H1 (cell line): Measurements from ENCODE around the gene FMN2. TPM values are rescaled to one million over a fixed set of nuclear protein-coding genes. Genes with fewer than 3 reads are reported as not detected.

Source experiments
- CTCF ChIA-PET: fragments of 300-600 bp; sonication (Branson Sonifier 250); formaldehyde crosslinking; loops from one replicate; lab custom pipeline; 2021; ENCODE audit not compliant: partially characterized antibody; lab: Charles Lee
- POLR2A ChIA-PET: fragments of 300-600 bp; sonication (Branson Sonifier 250); formaldehyde crosslinking; loops from one replicate; lab custom pipeline; 2021; ENCODE audit warnings: inconsistent platforms; ENCODE audit not compliant: partially characterized antibody; lab: Charles Lee
- DNase-seq, 2 experiments: peaks; one replicate each; pipeline versions ENCODE4 v3.0.0 to v3.0.0-alpha.2; 2010 to 2022; ENCODE audit warnings: low spot score in 2 of 2, low read depth in 1 of 2, mixed read lengths in 1 of 2
- FAIRE-seq: peaks from 2 replicates; lab custom pipeline; 2011; peaks lifted over from hg19 to GRCh38; lab: Jason Lieb, UNC
- H2AFZ ChIP-seq: 2 replicates; pipeline ENCODE4 v1.8.1; 2012; ENCODE audit warnings: low read length, inconsistent platforms
- H2AK5ac ChIP-seq: 2 replicates; pipeline ENCODE4 v1.6.1; 2013; ENCODE audit warnings: low read depth, low read length
- H2BK120ac ChIP-seq: replicated peaks from 2 replicates; pipeline ENCODE3; 2013; ENCODE audit warnings: low read depth, low read length, inconsistent platforms
- H2BK12ac ChIP-seq: 2 replicates; pipeline ENCODE4 v1.6.1; 2013; ENCODE audit warnings: low read depth, low read length
- H2BK15ac ChIP-seq: 2 replicates; pipeline ENCODE4 v1.6.1; 2013; ENCODE audit warnings: low read length
- H2BK20ac ChIP-seq: 2 replicates; pipeline ENCODE4 v1.6.1; 2013; ENCODE audit warnings: low read length
- H2BK5ac ChIP-seq: 2 replicates; pipeline ENCODE4 v1.6.1; 2013; ENCODE audit warnings: low read depth, low read length
- H3K14ac ChIP-seq: 2 replicates; pipeline ENCODE4 v1.6.1; 2013; ENCODE audit warnings: inconsistent platforms; ENCODE audit not compliant: insufficient read length
- H3K18ac ChIP-seq: 2 replicates; pipeline ENCODE4 v1.6.1; 2013; ENCODE audit warnings: low read length; ENCODE audit errors: extremely low read depth
- H3K23ac ChIP-seq: 2 replicates; pipeline ENCODE4 v1.6.1; 2013; ENCODE audit warnings: inconsistent platforms; ENCODE audit not compliant: insufficient read length
- H3K23me2 ChIP-seq: 2 replicates; pipeline ENCODE4 v1.6.1; 2013; ENCODE audit warnings: low read depth, low read length
- H3K27ac ChIP-seq: 2 replicates; pipeline ENCODE4 v1.6.1; 2011; ENCODE audit warnings: low read depth, low read length, inconsistent platforms
- H3K27me3 ChIP-seq, 4 experiments: replicated peaks in 1 of 4; 1 replicate in 1 of 4; 2 replicates in 3 of 4; pipeline versions ENCODE4 v1.6.1 to v1.8.1; 2011 to 2013; ENCODE audit warnings: low read length in 3 of 4, mild to moderate bottlenecking in 3 of 4, inconsistent platforms in 2 of 4, mixed read lengths in 2 of 4, moderate library complexity in 1 of 4; ENCODE audit not compliant: control insufficient read depth in 3 of 4, insufficient read depth in 3 of 4; ENCODE audit errors: extremely low read depth in 1 of 4
- H3K36me3 ChIP-seq, 4 experiments: 2 replicates each; pipeline versions ENCODE4 v1.6.1 to v1.8.1; 2011 to 2013; ENCODE audit warnings: mild to moderate bottlenecking in 4 of 4, low read length in 3 of 4, moderate library complexity in 2 of 4, control low read depth in 1 of 4, inconsistent platforms in 1 of 4; ENCODE audit not compliant: insufficient read depth in 4 of 4, control insufficient read depth in 2 of 4
- H3K4ac ChIP-seq: replicated peaks from 2 replicates; pipeline ENCODE3; 2013; ENCODE audit warnings: low read length, low read depth, mixed read lengths, inconsistent platforms; ENCODE audit not compliant: insufficient read length
- H3K4me1 ChIP-seq, 4 experiments: replicated peaks in 1 of 4; 1 replicate in 1 of 4; 2 replicates in 3 of 4; pipeline versions ENCODE4 v1.6.1 to v1.8.1; 2011 to 2013; ENCODE audit warnings: low read length in 3 of 4, inconsistent platforms in 2 of 4, mixed read lengths in 1 of 4; ENCODE audit not compliant: insufficient read depth in 4 of 4, control insufficient read depth in 3 of 4
- H3K4me2 ChIP-seq, 2 experiments: 2 replicates each; pipeline versions ENCODE4 v1.6.1 to v1.8.1; 2011 to 2013; ENCODE audit warnings: low read depth in 2 of 2, low read length in 2 of 2, control low read depth in 1 of 2, inconsistent platforms in 1 of 2, mild to moderate bottlenecking in 1 of 2; ENCODE audit not compliant: insufficient read depth in 1 of 2
- H3K4me3 ChIP-seq, 4 experiments: fragments of 200-600, 300-600 bp in 1 of 4; sonication (generic), shearing (Covaris generic), sonication (Bioruptor Twin) in 1 of 4; 2 replicates each; pipeline versions ENCODE4 v1.5.1 to v1.8.1; 2011 to 2016; ENCODE audit warnings: low read length in 4 of 4, low read depth in 3 of 4, control low read depth in 2 of 4, inconsistent platforms in 2 of 4, mild to moderate bottlenecking in 2 of 4, mixed read lengths in 1 of 4, moderate library complexity in 1 of 4; ENCODE audit not compliant: insufficient read depth in 2 of 4; ENCODE audit errors: extremely low read depth in 1 of 4
- H3K56ac ChIP-seq: replicated peaks from 2 replicates; pipeline ENCODE3; 2013; ENCODE audit warnings: low read depth, mild to moderate bottlenecking, mixed read lengths, low read length, inconsistent platforms; ENCODE audit not compliant: insufficient read length
- H3K79me1 ChIP-seq: 2 replicates; pipeline ENCODE4 v1.6.1; 2013; ENCODE audit warnings: low read depth, low read length, control low read depth
- H3K79me2 ChIP-seq, 2 experiments: 2 replicates each; pipeline versions ENCODE4 v1.6.1 to v1.8.1; 2012 to 2013; ENCODE audit warnings: low read length in 2 of 2, mild to moderate bottlenecking in 2 of 2, inconsistent platforms in 1 of 2; ENCODE audit not compliant: insufficient read depth in 2 of 2, control insufficient read depth in 1 of 2
- H3K9ac ChIP-seq, 4 experiments: replicated peaks in 1 of 4; 1 replicate in 1 of 4; 2 replicates in 3 of 4; pipeline versions ENCODE4 v1.6.1 to v1.8.1; 2011 to 2013; ENCODE audit warnings: low read depth in 3 of 4, low read length in 3 of 4, control low read depth in 2 of 4, mild to moderate bottlenecking in 2 of 4, moderate library complexity in 2 of 4, inconsistent platforms in 1 of 4; ENCODE audit errors: extremely low read depth in 1 of 4
- H3K9me3 ChIP-seq, 2 experiments: 2 replicates each; pipeline versions ENCODE4 v1.6.1 to v1.8.1; 2012 to 2013; ENCODE audit warnings: mild to moderate bottlenecking in 2 of 2, moderate library complexity in 2 of 2, control low read depth in 1 of 2, inconsistent platforms in 1 of 2, low read depth in 1 of 2, low read length in 1 of 2, mixed read lengths in 1 of 2; ENCODE audit not compliant: insufficient read depth in 2 of 2
- H4K20me1 ChIP-seq, 2 experiments: replicated peaks in 1 of 2; 2 replicates each; pipeline versions ENCODE3 to v1.8.1; 2011 to 2013; ENCODE audit warnings: inconsistent platforms in 2 of 2, low read length in 2 of 2, mild to moderate bottlenecking in 1 of 2; ENCODE audit not compliant: insufficient read depth in 2 of 2, control insufficient read depth in 1 of 2
- H4K5ac ChIP-seq: 2 replicates; pipeline ENCODE4 v1.6.1; 2013; ENCODE audit warnings: low read length, low read depth, mixed read lengths, inconsistent platforms; ENCODE audit not compliant: insufficient read length
- H4K8ac ChIP-seq: 2 replicates; pipeline ENCODE4 v1.8.0; 2013; ENCODE audit warnings: mild to moderate bottlenecking, moderate library complexity, low read length, inconsistent platforms; ENCODE audit not compliant: insufficient read depth; ENCODE audit errors: extremely low read depth
- H4K91ac ChIP-seq: replicated peaks from 2 replicates; pipeline ENCODE3; 2013; ENCODE audit warnings: low read length, mixed read lengths, inconsistent platforms; ENCODE audit not compliant: insufficient read length
- BACH1 ChIP-seq: IDR thresholded peaks from 2 replicates; pipeline ENCODE4 v1.6.1; 2012; ENCODE audit warnings: low read length, improper control_type of control experiment
- BRCA1 ChIP-seq: IDR thresholded peaks from 2 replicates; pipeline ENCODE4 v1.6.1; 2012; ENCODE audit warnings: low read depth, low read length, improper control_type of control experiment
- CBX8 ChIP-seq: fragments of 300-800, 300-1000 bp; sonication (generic); IDR thresholded peaks from 2 replicates; pipeline ENCODE4 v1.7.1; 2016; ENCODE audit warnings: low read depth, low read length, borderline replicate concordance
- CREB1 ChIP-seq: IDR thresholded peaks from 2 replicates; pipeline ENCODE4 v1.6.1; 2012; ENCODE audit warnings: inconsistent platforms
- HDAC6 ChIP-seq: IDR thresholded peaks from one replicate; pipeline ENCODE4 v1.7.1; 2012; ENCODE audit warnings: low read depth, mild to moderate bottlenecking, inconsistent platforms, low read length, moderate library complexity
- KDM1A ChIP-seq: fragments of 200-600, 300-600 bp; sonication (generic); IDR thresholded peaks from 2 replicates; pipeline ENCODE4 v1.7.1; 2016; ENCODE audit warnings: mild to moderate bottlenecking, low read length, borderline replicate concordance
- RAD21 ChIP-seq, 2 experiments: IDR thresholded peaks in 1 of 2; conservative IDR thresholded peaks in 1 of 2; 2 replicates each; pipeline ENCODE4 v1.6.1; 2011; ENCODE audit warnings: low read depth in 2 of 2, low read length in 2 of 2, improper control_type of control experiment in 1 of 2, inconsistent platforms in 1 of 2, mild to moderate bottlenecking in 1 of 2, moderate library complexity in 1 of 2
- RNF2 ChIP-seq: fragments of 200-900, 300-1000 bp; sonication (generic); IDR thresholded peaks from 2 replicates; pipeline ENCODE4 v1.7.1; 2016; ENCODE audit warnings: borderline replicate concordance, low read depth, mild to moderate bottlenecking, antibody characterized with exemption, low read length; ENCODE audit not compliant: poor library complexity, severe bottlenecking; ENCODE audit errors: missing control alignments
- SIX5 ChIP-seq: IDR thresholded peaks from 2 replicates; pipeline ENCODE4 v1.6.1; 2011; ENCODE audit warnings: mild to moderate bottlenecking, low read depth, low read length
- TEAD4 ChIP-seq: IDR thresholded peaks from 2 replicates; pipeline ENCODE4 v1.6.1; 2012; ENCODE audit warnings: low read depth, low read length, inconsistent platforms, mixed read lengths
- WGBS, 2 experiments: shearing (Covaris generic) in 1 of 2; methylation state at CpG; one replicate each; pipeline versions ENCODE4 v1.1.6 to v1.1.7; 2013 to 2015; ENCODE audit warnings: low lambda C conversion rate in 2 of 2, mixed read lengths in 2 of 2, inconsistent platforms in 1 of 2, low coverage in 1 of 2, missing lambda C conversion rate in 1 of 2; ENCODE audit not compliant: insufficient replicate concordance in 2 of 2, insufficient coverage in 1 of 2, insufficient read length in 1 of 2; ENCODE audit errors: extremely low coverage in 1 of 2, missing lambda C conversion rate in 1 of 2; 5-methylcytosine and 5-hydroxymethylcytosine counted together
- polyA plus RNA-seq, 7 experiments: library from polyadenylated mRNA; depleted of rRNA in 3 of 7; stranded (reverse) in 5 of 7; unstranded in 2 of 7; fragments of >200 nt in 5 of 7; fragments of 200-250 nt in 2 of 7; gene quantifications; 1 replicate in 5 of 7; 2 replicates in 1 of 7; 4 replicates in 1 of 7; pipeline versions ENCODE4 v1.2.1 to v1.2.3, GENCODE V29; 2011 to 2013; ENCODE audit warnings: missing spikeins in 2 of 7, mixed read lengths in 2 of 7
- total RNA-seq: library from RNA; stranded (reverse); fragmentation: NEBNext Ultra II Directional; extraction: Animal tissue kit (Norgen Biotek cat#: 25700); gene quantifications from 2 replicates; pipeline ENCODE4 v1.2.1, GENCODE V29; 2021

FMN2 gene
- total and polyA plus RNA-seq, 2 of the 8 experiments (the other 6 are each of a cell fraction or from before 2014, with no cell fraction given), result 0.83 to 2.0 TPM

DNA sequence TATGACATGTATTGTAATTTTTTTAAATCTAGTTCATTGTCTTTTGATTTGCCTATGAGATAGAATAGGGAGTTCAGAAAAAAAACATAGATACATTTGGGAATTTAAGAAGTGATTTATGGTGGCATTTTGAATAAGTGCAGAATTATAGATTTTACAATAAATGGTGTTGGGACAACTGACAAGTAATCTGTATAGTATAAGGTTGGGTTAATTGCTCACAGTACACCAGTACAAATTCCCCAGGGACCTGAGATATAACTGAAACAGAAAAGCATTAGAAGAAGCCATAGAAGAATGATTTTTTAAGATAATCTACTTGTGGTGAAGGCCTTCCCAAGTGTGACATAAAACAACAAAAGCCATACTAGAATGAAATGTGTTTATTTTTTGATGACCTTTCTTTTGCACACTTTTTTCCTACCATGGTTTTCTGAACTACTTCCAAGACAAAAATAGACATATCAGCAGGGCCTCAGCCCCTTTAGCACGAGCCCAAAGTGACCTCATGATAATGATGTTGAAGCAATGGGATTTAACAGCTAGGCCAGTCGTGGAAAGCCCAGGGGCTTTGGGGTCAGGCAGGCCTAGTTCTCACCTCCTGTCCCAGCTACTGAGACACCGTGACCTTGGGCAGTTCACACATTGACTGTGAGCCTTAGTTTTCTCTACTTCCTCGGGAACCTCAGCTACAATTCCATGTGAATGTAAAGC lies 432.8 kb downstream of the FMN2 start:
- H3K14ac ChIP-seq, result no peak overlapping the region
- no peak overlapping the region for H3K9ac ChIP-seq
- H2AK5ac ChIP-seq, result no peak overlapping the region
- no peak overlapping the region for H4K91ac ChIP-seq
- H4K20me1 ChIP-seq, result no peaks in the 10 kb centered on the region
- H3K4me2 ChIP-seq, result no peak overlapping the region
- H3K79me1 ChIP-seq, result no peaks in the 10 kb centered on the region
- no peaks in the 10 kb centered on the region for H3K23me2 ChIP-seq
- H2BK15ac ChIP-seq, result no peak overlapping the region
- H3K79me2 ChIP-seq, result no peaks in the 10 kb centered on the region
- no peak overlapping the region for H3K4ac ChIP-seq
- H4K8ac ChIP-seq, result no peak overlapping the region
- no peak overlapping the region for H3K4me3 ChIP-seq
- H3K23ac ChIP-seq, result no peak overlapping the region
- no peak overlapping the region for H3K56ac ChIP-seq
- no peak overlapping the region for H2AFZ ChIP-seq
- no peak overlapping the region for H3K18ac ChIP-seq
- ChIA-PET POLR2A (no interaction called here), CTCF (interaction anchor here (0.6 to 1.0 kb wide), 2 partner anchors 11 to 525 kb away, joined by 3 read pairs; no protein-coding TSS in a partner anchor)
- no peaks in the 10 kb centered on the region for H3K36me3 ChIP-seq
- DNase-seq (no peak), FAIRE-seq (no peak)
- H4K5ac ChIP-seq, result no peak overlapping the region
- TF ChIP-seq RNF2, result no peak
- TF ChIP-seq CBX8, result no peak
- TF ChIP-seq CREB1, result no peak
- TF ChIP-seq RAD21 (IDR thresholded peaks at IDR 0.05 in 1 of 2, conservative IDR thresholded peaks at IDR 0.05 in 1 of 2; ENCODE audit: low read depth in 2 of 2, low read length in 2 of 2), result no peak
- TF ChIP-seq TEAD4, result no peak
- no peak for TF ChIP-seq HDAC6
- no peak for TF ChIP-seq SIX5
- TF ChIP-seq BRCA1, result no peak
- TF ChIP-seq BACH1, result no peak
- no peak for TF ChIP-seq KDM1A
- 93% methylated on average over 4 of the region's 4 CpGs; no CpG with 5 or more reads in 1 of the 2 experiments for WGBS, 2 experiments
- no peaks in the 10 kb centered on the region for H3K27me3 ChIP-seq
- H3K4me1 ChIP-seq, result no peaks in the 10 kb centered on the region
- no peaks in the 10 kb centered on the region for H3K9me3 ChIP-seq
- no peak overlapping the region for H2BK120ac ChIP-seq
- no peak overlapping the region for H2BK5ac ChIP-seq
- no peak overlapping the region for H3K27ac ChIP-seq
- no peak overlapping the region for H2BK12ac ChIP-seq
- no peak overlapping the region for H2BK20ac ChIP-seq
